Measurements from ENCODE around the gene HS6ST3.

- TF ChIP-seq ZBTB7A (IDR thresholded peaks at IDR 0.05; ENCODE audit: low read depth) (no peak), MAX (IDR thresholded peaks at IDR 0.05) (no peak), NFIC (IDR thresholded peaks at IDR 0.05) (no peak), RAD21 (IDR thresholded peaks at IDR 0.05; ENCODE audit: low read depth) (no peak), EP300 (IDR thresholded peaks at IDR 0.05; ENCODE audit: borderline replicate concordance) (no peak), TCF12 (IDR thresholded peaks at IDR 0.05; ENCODE audit: low read depth) (no peak), YY1 (IDR thresholded peaks at IDR 0.05; ENCODE audit: low read depth) (no peak)
These were observed 729.5 kb downstream of the HS6ST3 start for GRCh38 chr13:96819375-96819774.
